SK-N-SH treated with all-trans-retinoic acid at 6 μM for 48 hours (cell line): ENCODE measurements around the gene TMEM236.

ENCODE experiments used
- ATAC-seq: fragments of 200-7000 bp; cut with Tn5 transposase; 3 replicates; pipeline ENCODE4 v1.9.1; 2020; ENCODE audit warnings: mild to moderate bottlenecking, moderate library complexity
- ARNTL ChIP-seq: fragments of 450-650 bp; formaldehyde crosslinking; IDR thresholded peaks from 2 replicates; pipeline ENCODE4 v1.5.0; 2020; ENCODE audit warnings: low read depth, mild to moderate bottlenecking, moderate library complexity, borderline replicate concordance
- BACH2 ChIP-seq: fragments of 250-450 bp; sonication (Bioruptor Pico); IDR thresholded peaks from 2 replicates; pipeline ENCODE4 v1.9.0; 2021; ENCODE audit warnings: mild to moderate bottlenecking, borderline replicate concordance
- CSDC2 ChIP-seq: fragments of 250-450 bp; sonication (Bioruptor Pico); IDR thresholded peaks from 2 replicates; pipeline ENCODE4 v1.5.0; 2020; ENCODE audit warnings: mild to moderate bottlenecking, moderate library complexity
- ESRRG ChIP-seq: fragments of 250-450 bp; sonication (Bioruptor Pico); IDR thresholded peaks from 2 replicates; pipeline ENCODE4 v1.6.1; 2021; ENCODE audit warnings: mild to moderate bottlenecking
- ISL1 ChIP-seq: fragments of 250-450 bp; sonication (Bioruptor Pico); IDR thresholded peaks from 2 replicates; pipeline ENCODE4 v2.1.2; 2022; ENCODE audit warnings: mild to moderate bottlenecking, moderate library complexity
- OSR1 ChIP-seq: fragments of 250-450 bp; sonication (Bioruptor Pico); IDR thresholded peaks from 2 replicates; pipeline ENCODE4 v1.8.0; 2022; ENCODE audit warnings: moderate library complexity, mild to moderate bottlenecking, inconsistent platforms
- PPARA ChIP-seq: fragments of 250-450 bp; sonication (Bioruptor Pico); IDR thresholded peaks from 2 replicates; pipeline ENCODE4 v1.5.0; 2020; ENCODE audit warnings: mild to moderate bottlenecking, borderline replicate concordance
- RARB ChIP-seq: fragments of 250-450 bp; sonication (Bioruptor Pico); IDR thresholded peaks from 2 replicates; pipeline ENCODE4 v1.8.0; 2021; ENCODE audit warnings: mild to moderate bottlenecking, moderate library complexity
- SNAI2 ChIP-seq: fragments of 250-450 bp; sonication (Bioruptor Pico); IDR thresholded peaks from 2 replicates; pipeline ENCODE4 v1.5.0; 2020; ENCODE audit warnings: mild to moderate bottlenecking, moderate library complexity
- TCF4 ChIP-seq: fragments of 250-450 bp; sonication (Bioruptor Pico); IDR thresholded peaks from 2 replicates; pipeline ENCODE4 v1.8.0; 2021; ENCODE audit warnings: mild to moderate bottlenecking, moderate library complexity, borderline replicate concordance
- TOX ChIP-seq: fragments of 250-450 bp; sonication (Bioruptor Pico); IDR thresholded peaks from 2 replicates; pipeline ENCODE4 v1.8.0; 2021; ENCODE audit warnings: mild to moderate bottlenecking, moderate library complexity, borderline replicate concordance
- ZC3H10 ChIP-seq: fragments of 250-450 bp; sonication (Bioruptor Pico); IDR thresholded peaks from 2 replicates; pipeline ENCODE4 v1.5.1; 2021; ENCODE audit warnings: mild to moderate bottlenecking, moderate library complexity
- ZFP3 ChIP-seq: fragments of 250-450 bp; sonication (Bioruptor Pico); IDR thresholded peaks from 2 replicates; pipeline ENCODE4 v1.5.0; 2020; ENCODE audit warnings: mild to moderate bottlenecking, moderate library complexity
- ZFP30 ChIP-seq: fragments of 450-650 bp; formaldehyde crosslinking; IDR thresholded peaks from 2 replicates; pipeline ENCODE4 v1.5.0; 2022; ENCODE audit warnings: mild to moderate bottlenecking, moderate library complexity
- ZNF565 ChIP-seq: fragments of 450-650 bp; formaldehyde crosslinking; conservative IDR thresholded peaks from 2 replicates; pipeline ENCODE4 v1.5.0; 2020; ENCODE audit warnings: low read depth, mild to moderate bottlenecking, moderate library complexity
- ZNF70 ChIP-seq: fragments of 450-650 bp; formaldehyde crosslinking; IDR thresholded peaks from 2 replicates; pipeline ENCODE4 v1.5.0; 2020; ENCODE audit warnings: mild to moderate bottlenecking, moderate library complexity
- TF ChIP-seq, protein P1 (sequence below): fragments of 250-450 bp; sonication (Bioruptor Pico); IDR thresholded peaks from 2 replicates; pipeline ENCODE4 v1.5.1; 2020; ENCODE audit warnings: low read depth, mild to moderate bottlenecking, moderate library complexity
- TF ChIP-seq, protein P2 (sequence below): fragments of 250-450 bp; sonication (Bioruptor Pico); IDR thresholded peaks from 2 replicates; pipeline ENCODE4 v1.5.0; 2020; ENCODE audit warnings: mild to moderate bottlenecking, moderate library complexity
- TF ChIP-seq, protein P3 (sequence below): fragments of 250-450 bp; sonication (Bioruptor Pico); IDR thresholded peaks from 2 replicates; pipeline ENCODE4 v1.8.0; 2021; ENCODE audit warnings: low read depth, mild to moderate bottlenecking, moderate library complexity, borderline replicate concordance
- TF ChIP-seq, protein P4 (sequence below): fragments of 250-450 bp; sonication (Bioruptor Pico); IDR thresholded peaks from 2 replicates; pipeline ENCODE4 v1.5.1; 2021; ENCODE audit warnings: mild to moderate bottlenecking, moderate library complexity
- TF ChIP-seq, protein P5 (sequence below): fragments of 250-450 bp; sonication (Bioruptor Pico); IDR thresholded peaks from 2 replicates; pipeline ENCODE4 v1.8.0; 2020; ENCODE audit warnings: mild to moderate bottlenecking, moderate library complexity, borderline replicate concordance

TMEM236 gene

DNA sequence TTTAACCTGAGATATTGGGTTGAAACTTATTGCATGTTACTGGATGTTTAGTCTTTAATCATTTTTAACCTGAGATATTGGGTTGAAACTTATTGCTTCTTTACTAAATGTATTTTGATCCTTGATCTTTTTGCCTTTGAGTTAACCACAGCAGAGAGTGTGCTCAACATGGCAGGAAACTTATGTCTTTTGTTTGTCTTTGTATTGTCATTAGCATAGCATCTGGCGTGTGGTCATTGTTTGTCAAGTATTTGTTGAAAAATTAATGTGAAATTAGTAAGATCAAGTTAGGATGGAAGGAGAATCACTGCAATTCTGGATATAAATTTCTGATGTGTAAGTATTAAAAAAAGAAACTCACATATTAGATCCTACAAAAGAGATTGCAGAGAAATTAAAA is 65.3 kb downstream of the TMEM236 start:
- ATAC-seq, result no peak
- TF ChIP-seq ZNF565 (CRISPR knock-in tag) (no peak), ARNTL (CRISPR knock-in tag) (no peak), TOX (CRISPR knock-in tag) (no peak), CSDC2 (no peak), ISL1 (CRISPR knock-in tag) (no peak), PPARA (CRISPR knock-in tag) (no peak), BACH2 (CRISPR knock-in tag) (no peak)

DNA sequence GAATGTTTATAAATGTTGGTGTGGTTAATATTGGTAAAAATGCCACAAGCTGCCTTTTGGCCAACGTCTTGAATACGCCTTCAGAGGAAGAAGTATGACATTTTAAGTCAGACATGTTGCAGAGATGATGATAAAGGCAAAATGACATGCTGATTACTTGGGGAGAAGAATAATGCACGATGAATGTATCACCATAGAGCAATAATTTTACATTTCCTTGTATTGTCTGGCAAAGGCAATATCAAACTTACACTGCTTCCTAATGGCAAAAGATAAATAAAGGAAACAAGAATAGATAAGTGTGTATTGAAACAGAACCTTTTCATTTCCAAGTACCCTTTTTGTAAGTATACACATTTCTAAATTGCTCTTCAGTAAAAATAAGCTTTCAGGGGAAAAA is 65.8 kb downstream of the TMEM236 start:
- no peak for ATAC-seq
- TF ChIP-seq ESRRG (CRISPR knock-in tag) (no peak), OSR1 (CRISPR knock-in tag) (no peak)
- TF ChIP-seq, all 23 proteins: peak for 0

DNA sequence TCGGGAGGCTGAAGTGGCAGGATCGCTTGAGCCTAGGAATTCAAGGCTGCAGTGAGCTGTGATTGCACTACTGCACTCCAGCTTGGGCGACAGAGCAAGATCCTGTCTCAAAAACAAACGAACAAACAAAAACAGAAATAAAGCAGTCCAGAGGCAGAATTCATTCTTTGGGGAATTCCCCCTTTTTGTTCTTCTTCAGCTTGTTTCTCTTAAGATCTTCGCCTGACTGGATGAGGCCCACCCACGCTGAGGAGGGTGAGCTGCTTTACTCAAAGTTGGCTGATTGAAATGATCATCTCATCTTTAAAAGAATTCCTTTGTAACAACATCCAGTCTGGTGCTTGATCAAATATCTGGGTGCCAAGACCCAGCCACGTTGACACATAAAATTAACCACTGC is 67.8 kb downstream of the TMEM236 start:
- TF ChIP-seq ZFP30 (CRISPR knock-in tag), result no peak
- TF ChIP-seq PPARA (CRISPR knock-in tag), result no peak
- TF ChIP-seq, protein P1, sequence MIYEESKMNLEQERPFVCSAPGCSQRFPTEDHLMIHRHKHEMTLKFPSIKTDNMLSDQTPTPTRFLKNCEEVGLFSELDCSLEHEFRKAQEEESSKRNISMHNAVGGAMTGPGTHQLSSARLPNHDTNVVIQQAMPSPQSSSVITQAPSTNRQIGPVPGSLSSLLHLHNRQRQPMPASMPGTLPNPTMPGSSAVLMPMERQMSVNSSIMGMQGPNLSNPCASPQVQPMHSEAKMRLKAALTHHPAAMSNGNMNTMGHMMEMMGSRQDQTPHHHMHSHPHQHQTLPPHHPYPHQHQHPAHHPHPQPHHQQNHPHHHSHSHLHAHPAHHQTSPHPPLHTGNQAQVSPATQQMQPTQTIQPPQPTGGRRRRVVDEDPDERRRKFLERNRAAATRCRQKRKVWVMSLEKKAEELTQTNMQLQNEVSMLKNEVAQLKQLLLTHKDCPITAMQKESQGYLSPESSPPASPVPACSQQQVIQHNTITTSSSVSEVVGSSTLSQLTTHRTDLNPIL (CRISPR knock-in tag), result no peak
- TF ChIP-seq ZNF565 (CRISPR knock-in tag), result no peak
- no peak for TF ChIP-seq OSR1 (CRISPR knock-in tag)
- TF ChIP-seq, protein P2, sequence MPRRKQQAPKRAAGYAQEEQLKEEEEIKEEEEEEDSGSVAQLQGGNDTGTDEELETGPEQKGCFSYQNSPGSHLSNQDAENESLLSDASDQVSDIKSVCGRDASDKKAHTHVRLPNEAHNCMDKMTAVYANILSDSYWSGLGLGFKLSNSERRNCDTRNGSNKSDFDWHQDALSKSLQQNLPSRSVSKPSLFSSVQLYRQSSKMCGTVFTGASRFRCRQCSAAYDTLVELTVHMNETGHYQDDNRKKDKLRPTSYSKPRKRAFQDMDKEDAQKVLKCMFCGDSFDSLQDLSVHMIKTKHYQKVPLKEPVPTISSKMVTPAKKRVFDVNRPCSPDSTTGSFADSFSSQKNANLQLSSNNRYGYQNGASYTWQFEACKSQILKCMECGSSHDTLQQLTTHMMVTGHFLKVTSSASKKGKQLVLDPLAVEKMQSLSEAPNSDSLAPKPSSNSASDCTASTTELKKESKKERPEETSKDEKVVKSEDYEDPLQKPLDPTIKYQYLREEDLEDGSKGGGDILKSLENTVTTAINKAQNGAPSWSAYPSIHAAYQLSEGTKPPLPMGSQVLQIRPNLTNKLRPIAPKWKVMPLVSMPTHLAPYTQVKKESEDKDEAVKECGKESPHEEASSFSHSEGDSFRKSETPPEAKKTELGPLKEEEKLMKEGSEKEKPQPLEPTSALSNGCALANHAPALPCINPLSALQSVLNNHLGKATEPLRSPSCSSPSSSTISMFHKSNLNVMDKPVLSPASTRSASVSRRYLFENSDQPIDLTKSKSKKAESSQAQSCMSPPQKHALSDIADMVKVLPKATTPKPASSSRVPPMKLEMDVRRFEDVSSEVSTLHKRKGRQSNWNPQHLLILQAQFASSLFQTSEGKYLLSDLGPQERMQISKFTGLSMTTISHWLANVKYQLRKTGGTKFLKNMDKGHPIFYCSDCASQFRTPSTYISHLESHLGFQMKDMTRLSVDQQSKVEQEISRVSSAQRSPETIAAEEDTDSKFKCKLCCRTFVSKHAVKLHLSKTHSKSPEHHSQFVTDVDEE (CRISPR knock-in tag), result no peak
- no peak for TF ChIP-seq ESRRG (CRISPR knock-in tag)
- TF ChIP-seq CSDC2, result no peak
- no peak for TF ChIP-seq ZNF70 (CRISPR knock-in tag)
- no peak for TF ChIP-seq SNAI2
- TF ChIP-seq, protein P3, sequence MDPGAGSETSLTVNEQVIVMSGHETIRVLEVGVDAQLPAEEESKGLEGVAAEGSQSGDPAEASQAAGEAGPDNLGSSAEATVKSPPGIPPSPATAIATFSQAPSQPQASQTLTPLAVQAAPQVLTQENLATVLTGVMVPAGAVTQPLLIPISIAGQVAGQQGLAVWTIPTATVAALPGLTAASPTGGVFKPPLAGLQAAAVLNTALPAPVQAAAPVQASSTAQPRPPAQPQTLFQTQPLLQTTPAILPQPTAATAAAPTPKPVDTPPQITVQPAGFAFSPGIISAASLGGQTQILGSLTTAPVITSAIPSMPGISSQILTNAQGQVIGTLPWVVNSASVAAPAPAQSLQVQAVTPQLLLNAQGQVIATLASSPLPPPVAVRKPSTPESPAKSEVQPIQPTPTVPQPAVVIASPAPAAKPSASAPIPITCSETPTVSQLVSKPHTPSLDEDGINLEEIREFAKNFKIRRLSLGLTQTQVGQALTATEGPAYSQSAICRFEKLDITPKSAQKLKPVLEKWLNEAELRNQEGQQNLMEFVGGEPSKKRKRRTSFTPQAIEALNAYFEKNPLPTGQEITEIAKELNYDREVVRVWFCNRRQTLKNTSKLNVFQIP (CRISPR knock-in tag), result no peak
- TF ChIP-seq, protein P4, sequence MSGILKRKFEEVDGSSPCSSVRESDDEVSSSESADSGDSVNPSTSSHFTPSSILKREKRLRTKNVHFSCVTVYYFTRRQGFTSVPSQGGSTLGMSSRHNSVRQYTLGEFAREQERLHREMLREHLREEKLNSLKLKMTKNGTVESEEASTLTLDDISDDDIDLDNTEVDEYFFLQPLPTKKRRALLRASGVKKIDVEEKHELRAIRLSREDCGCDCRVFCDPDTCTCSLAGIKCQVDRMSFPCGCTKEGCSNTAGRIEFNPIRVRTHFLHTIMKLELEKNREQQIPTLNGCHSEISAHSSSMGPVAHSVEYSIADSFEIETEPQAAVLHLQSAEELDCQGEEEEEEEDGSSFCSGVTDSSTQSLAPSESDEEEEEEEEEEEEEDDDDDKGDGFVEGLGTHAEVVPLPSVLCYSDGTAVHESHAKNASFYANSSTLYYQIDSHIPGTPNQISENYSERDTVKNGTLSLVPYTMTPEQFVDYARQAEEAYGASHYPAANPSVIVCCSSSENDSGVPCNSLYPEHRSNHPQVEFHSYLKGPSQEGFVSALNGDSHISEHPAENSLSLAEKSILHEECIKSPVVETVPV, result no peak
- TF ChIP-seq ZC3H10 (CRISPR knock-in tag), result no peak
- no peak for ATAC-seq

DNA sequence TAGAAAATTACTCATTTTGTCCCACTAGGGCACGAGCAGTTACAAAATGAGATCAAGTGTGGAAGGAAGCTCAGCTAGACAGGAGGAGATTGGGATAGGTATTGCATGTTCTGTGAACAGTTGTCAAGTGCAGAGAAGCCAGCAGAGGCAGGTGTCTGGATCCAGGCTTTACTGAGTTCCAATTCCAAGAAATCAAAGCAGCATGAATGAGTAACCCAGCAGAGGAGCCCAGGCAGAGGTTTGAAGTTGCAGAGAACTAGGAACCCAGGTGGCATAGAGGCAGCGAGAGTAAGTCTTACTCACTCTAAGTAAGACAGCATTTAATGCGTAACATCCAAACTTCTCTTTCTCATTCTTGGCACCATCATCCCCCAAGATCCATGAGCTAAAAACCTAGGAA is 68.9 kb downstream of the TMEM236 start:
- ATAC-seq, result no peak

DNA sequence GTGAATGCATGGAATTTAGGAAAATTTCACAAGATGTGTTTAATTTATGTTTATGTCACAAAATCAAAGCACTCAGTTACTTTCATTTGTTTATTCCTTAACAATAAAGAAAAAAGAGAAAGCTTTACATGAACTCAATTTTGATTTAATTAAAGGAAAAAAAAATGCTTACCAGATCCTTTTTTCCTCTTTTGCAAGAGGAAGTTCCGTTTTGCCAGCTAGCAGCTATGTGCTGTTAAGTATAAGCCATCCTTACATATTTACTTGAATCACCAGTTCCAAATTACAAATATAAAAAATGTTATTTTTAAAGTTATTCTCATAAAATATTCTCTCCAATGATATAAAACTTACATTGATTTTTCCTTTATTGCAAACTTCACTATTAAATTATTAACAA is 69.9 kb downstream of the TMEM236 start:
- ATAC-seq, result no peak
- TF ChIP-seq RARB (CRISPR knock-in tag) (no peak), CSDC2 (no peak), OSR1 (CRISPR knock-in tag) (no peak), ZFP3 (CRISPR knock-in tag) (no peak), TCF4 (CRISPR knock-in tag) (no peak), ESRRG (CRISPR knock-in tag) (no peak), ZFP30 (CRISPR knock-in tag) (no peak), ARNTL (CRISPR knock-in tag) (no peak), ZC3H10 (CRISPR knock-in tag) (no peak), TOX (CRISPR knock-in tag) (no peak), SNAI2 (no peak)
- TF ChIP-seq, protein P4, result no peak
- TF ChIP-seq, protein P5, sequence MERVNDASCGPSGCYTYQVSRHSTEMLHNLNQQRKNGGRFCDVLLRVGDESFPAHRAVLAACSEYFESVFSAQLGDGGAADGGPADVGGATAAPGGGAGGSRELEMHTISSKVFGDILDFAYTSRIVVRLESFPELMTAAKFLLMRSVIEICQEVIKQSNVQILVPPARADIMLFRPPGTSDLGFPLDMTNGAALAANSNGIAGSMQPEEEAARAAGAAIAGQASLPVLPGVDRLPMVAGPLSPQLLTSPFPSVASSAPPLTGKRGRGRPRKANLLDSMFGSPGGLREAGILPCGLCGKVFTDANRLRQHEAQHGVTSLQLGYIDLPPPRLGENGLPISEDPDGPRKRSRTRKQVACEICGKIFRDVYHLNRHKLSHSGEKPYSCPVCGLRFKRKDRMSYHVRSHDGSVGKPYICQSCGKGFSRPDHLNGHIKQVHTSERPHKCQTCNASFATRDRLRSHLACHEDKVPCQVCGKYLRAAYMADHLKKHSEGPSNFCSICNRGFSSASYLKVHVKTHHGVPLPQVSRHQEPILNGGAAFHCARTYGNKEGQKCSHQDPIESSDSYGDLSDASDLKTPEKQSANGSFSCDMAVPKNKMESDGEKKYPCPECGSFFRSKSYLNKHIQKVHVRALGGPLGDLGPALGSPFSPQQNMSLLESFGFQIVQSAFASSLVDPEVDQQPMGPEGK (CRISPR knock-in tag), result no peak
- TF ChIP-seq, protein P3 (CRISPR knock-in tag), result no peak

More for the DNA sequence above, 68.9 kb downstream of the TMEM236 start:
- TF ChIP-seq ESRRG (CRISPR knock-in tag), result no peak
- no peak for TF ChIP-seq CSDC2
- no peak for TF ChIP-seq ZNF70 (CRISPR knock-in tag)
- no peak for TF ChIP-seq TOX (CRISPR knock-in tag)
- TF ChIP-seq SNAI2, result no peak
